A549 (cell line): ENCODE data around the gene PPP4R1. TPM values are rescaled to one million over a fixed set of nuclear protein-coding genes. Genes with fewer than 3 reads are reported as not detected.

ENCODE experiments used
- ATAC-seq, 2 experiments: fragments of 200-7000 bp in 1 of 2; fragments of >200 bp in 1 of 2; cut with Nextera tagmentation in 1 of 2; cut with Tn5 transposase in 1 of 2; 3 replicates each; pipeline versions ENCODE4 v1.8.0 to v1.9.1; 2018 to 2020; ENCODE audit warnings: mild to moderate bottlenecking in 1 of 2, moderate library complexity in 1 of 2
- CTCF ChIA-PET: fragments of 300-600 bp; sonication (Branson Sonifier 250); formaldehyde crosslinking; extraction: SDS; loops from one replicate; lab custom pipeline; 2021; ENCODE audit warnings: antibody characterized with exemption, inconsistent platforms; lab: Yijun Ruan, JAX
- POLR2A ChIA-PET: fragments of 350-600 bp; formaldehyde crosslinking; extraction: SDS; loops from one replicate; lab custom pipeline; 2021; ENCODE audit warnings: antibody characterized with exemption, inconsistent platforms; lab: Yijun Ruan, JAX
- DNase-seq, 2 experiments: peaks; one replicate each; pipeline versions ENCODE4 v3.0.0 to v3.0.0-alpha.2; 2011 to 2016; ENCODE audit warnings: low read depth in 1 of 2, low spot score in 1 of 2
- FAIRE-seq: peaks from 2 replicates; lab custom pipeline; 2011; peaks lifted over from hg19 to GRCh38; lab: Jason Lieb, UNC
- H3K27ac ChIP-seq, 2 experiments: fragments of >200 bp; sonication (Bioruptor Twin); formaldehyde crosslinking; 3 replicates each; pipeline ENCODE4 v1.5.1; 2016 to 2017
- H3K4me1 ChIP-seq: fragments of >200 bp; sonication (Bioruptor Twin); formaldehyde crosslinking; 3 replicates; pipeline ENCODE4 v1.6.1; 2016
- H3K4me2 ChIP-seq: fragments of >200 bp; sonication (Bioruptor Twin); formaldehyde crosslinking; 3 replicates; pipeline ENCODE4 v1.6.1; 2016
- H3K4me3 ChIP-seq: fragments of >200 bp; sonication (Bioruptor Twin); formaldehyde crosslinking; 3 replicates; pipeline ENCODE4 v1.5.1; 2016
- H3K9me3 ChIP-seq: fragments of >200 bp; sonication (Bioruptor Twin); formaldehyde crosslinking; 3 replicates; pipeline ENCODE4 v1.6.1; 2016
- CBX2 ChIP-seq: fragments of 200-600 bp; sonication (generic); IDR thresholded peaks from 2 replicates; pipeline ENCODE4 v1.6.1; 2016; ENCODE audit warnings: low read depth, mild to moderate bottlenecking, borderline replicate concordance
- CEBPB ChIP-seq, 2 experiments: fragments of >200 bp in 1 of 2; sonication (Bioruptor Twin) in 1 of 2; formaldehyde crosslinking in 1 of 2; IDR thresholded peaks; 2 replicates each; pipeline ENCODE4 v1.6.1; 2012 to 2016
- CHD2 ChIP-seq: fragments of 150-350 bp; IDR thresholded peaks from 2 replicates; pipeline ENCODE4 v1.6.1; 2014; ENCODE audit warnings: low read length; ENCODE audit not compliant: partially characterized antibody
- CHD4 ChIP-seq: fragments of 200-600 bp; sonication (generic); IDR thresholded peaks from 2 replicates; pipeline ENCODE4 v1.6.1; 2016; ENCODE audit warnings: antibody characterized with exemption, mild to moderate bottlenecking, borderline replicate concordance
- EHMT2 ChIP-seq: fragments of 200-600 bp; sonication (generic); IDR thresholded peaks from 2 replicates; pipeline ENCODE4 v1.6.1; 2016; ENCODE audit warnings: antibody characterized with exemption, low read depth, mild to moderate bottlenecking, moderate library complexity
- EP300 ChIP-seq, 2 experiments: fragments of >200 bp; sonication (Bioruptor Twin); formaldehyde crosslinking; IDR thresholded peaks; 2 replicates in 1 of 2; 3 replicates in 1 of 2; pipeline ENCODE4 v1.6.1; 2016 to 2017
- ESRRA ChIP-seq: fragments of 150-350 bp; IDR thresholded peaks from 2 replicates; pipeline ENCODE4 v1.6.1; 2014; ENCODE audit warnings: mild to moderate bottlenecking, low read length, borderline replicate concordance
- FOSL2 ChIP-seq, 2 experiments: fragments of 450-650 bp in 1 of 2; fragments of >200 bp in 1 of 2; sonication (Bioruptor Twin) in 1 of 2; formaldehyde crosslinking; IDR thresholded peaks; 2 replicates each; pipeline versions ENCODE4 v1.5.0 to v1.6.1; 2016 to 2020; ENCODE audit warnings: mild to moderate bottlenecking in 1 of 2, moderate library complexity in 1 of 2
- HDAC2 ChIP-seq: fragments of 200-600 bp; sonication (generic); IDR thresholded peaks from 2 replicates; pipeline ENCODE4 v1.6.1; 2016
- HOXB5 ChIP-seq: fragments of 250-450 bp; sonication (Bioruptor Pico); IDR thresholded peaks from 2 replicates; pipeline ENCODE4 v1.5.0; 2020; ENCODE audit warnings: mild to moderate bottlenecking, moderate library complexity
- KDM1A ChIP-seq: fragments of 200-600 bp; sonication (generic); IDR thresholded peaks from 2 replicates; pipeline ENCODE4 v1.6.1; 2016; ENCODE audit warnings: low read depth, mild to moderate bottlenecking
- MAFK ChIP-seq: fragments of 450-650 bp; IDR thresholded peaks from 2 replicates; pipeline ENCODE4 v1.6.1; 2014; ENCODE audit not compliant: partially characterized antibody
- MAX ChIP-seq: IDR thresholded peaks from 2 replicates; pipeline ENCODE4 v1.6.1; 2012
- MYC ChIP-seq: IDR thresholded peaks from 2 replicates; pipeline ENCODE4 v1.6.1; 2012; ENCODE audit warnings: mild to moderate bottlenecking, inconsistent platforms, low read length, improper control_type of control experiment, borderline replicate concordance
- PBX3 ChIP-seq: IDR thresholded peaks from 2 replicates; pipeline ENCODE4 v1.6.1; 2012
- PHF8 ChIP-seq: fragments of 200-600 bp; sonication (generic); IDR thresholded peaks from 2 replicates; pipeline ENCODE4 v1.6.1; 2016; ENCODE audit warnings: low read depth, mild to moderate bottlenecking, antibody characterized with exemption, moderate library complexity, borderline replicate concordance
- RAD21 ChIP-seq, 2 experiments: fragments of >200 bp in 1 of 2; sonication (Bioruptor Twin) in 1 of 2; formaldehyde crosslinking in 1 of 2; IDR thresholded peaks in 1 of 2; conservative IDR thresholded peaks in 1 of 2; 2 replicates in 1 of 2; 3 replicates in 1 of 2; pipeline ENCODE4 v1.6.1; 2012 to 2018; ENCODE audit warnings: inconsistent platforms in 1 of 2
- RARB ChIP-seq: fragments of 250-450 bp; sonication (Bioruptor Pico); IDR thresholded peaks from 2 replicates; pipeline ENCODE4 v1.8.0; 2021; ENCODE audit warnings: mild to moderate bottlenecking, moderate library complexity
- SREBF2 ChIP-seq: fragments of 450-650 bp; IDR thresholded peaks from 2 replicates; pipeline ENCODE4 v1.6.1; 2014; ENCODE audit warnings: mild to moderate bottlenecking, moderate library complexity
- ZC3H11A ChIP-seq: fragments of 450-650 bp; IDR thresholded peaks from 2 replicates; pipeline ENCODE4 v1.6.1; 2014; ENCODE audit warnings: antibody characterized with exemption, mild to moderate bottlenecking
- WGBS: methylation state at CpG from one replicate; pipeline ENCODE4 v1.1.6; 2017; ENCODE audit errors: missing lambda C conversion rate; 5-methylcytosine and 5-hydroxymethylcytosine counted together
- polyA plus RNA-seq, 4 experiments: library from polyadenylated mRNA; depleted of rRNA in 3 of 4; stranded (reverse); fragments of >200 nt; fragmentation: RNase III in 1 of 4; extraction: RNeasy Plus Mini Kit Qiagen cat#74134 plus additional on column Dnase treatment in 1 of 4; gene quantifications; 2 replicates in 3 of 4; 3 replicates in 1 of 4; pipeline ENCODE4 v1.2.3, GENCODE V29; 2011 to 2017
- TF ChIP-seq, protein P1 (sequence below): fragments of 150-350 bp; IDR thresholded peaks from 2 replicates; pipeline ENCODE4 v1.6.1; 2014; ENCODE audit warnings: low read depth, mild to moderate bottlenecking, low read length

Gene PPP4R1
- polyA plus RNA-seq, 2 of the 4 experiments (the other 2 are of a cell fraction), result 40.1 to 97.3 TPM

- Histone ChIP-seq H3K4me1 (peaks cover 31% of the 10 kb centered on the region), H3K4me3 (no peak overlapping the region), H3K9me3 (no peaks in the 10 kb centered on the region), H3K27ac (peak overlapping the region; percentile 6 to 51; a peak in 3 of 6 replicates), H3K4me2 (peak overlapping the region; percentile 22; the same call in 2 of the 3 replicates)
- peak; percentile 61 to 77 for ATAC-seq
- ChIA-PET POLR2A (no interaction called here), CTCF (interaction anchor here (1.0 to 1.8 kb wide), 2 partner anchors 46 to 52 kb away, joined by 3 to 4 read pairs; no protein-coding TSS in a partner anchor)
- WGBS, result 40% methylated on average over 3 of the region's 3 CpGs
- FAIRE-seq, result no peak
- TF ChIP-seq ESRRA (no peak), FOSL2 (IDR thresholded peaks at IDR 0.05) (no peak), FOSL2 (CRISPR knock-in tag; IDR thresholded peaks at IDR 0.05) (peak; percentile 58), HOXB5 (CRISPR knock-in tag) (no peak), PBX3 (no peak)
- DNase-seq, result no peak
Observed at GRCh38 chr18:9627642-9628041, 13.3 kb upstream of the PPP4R1 start.

DNA sequence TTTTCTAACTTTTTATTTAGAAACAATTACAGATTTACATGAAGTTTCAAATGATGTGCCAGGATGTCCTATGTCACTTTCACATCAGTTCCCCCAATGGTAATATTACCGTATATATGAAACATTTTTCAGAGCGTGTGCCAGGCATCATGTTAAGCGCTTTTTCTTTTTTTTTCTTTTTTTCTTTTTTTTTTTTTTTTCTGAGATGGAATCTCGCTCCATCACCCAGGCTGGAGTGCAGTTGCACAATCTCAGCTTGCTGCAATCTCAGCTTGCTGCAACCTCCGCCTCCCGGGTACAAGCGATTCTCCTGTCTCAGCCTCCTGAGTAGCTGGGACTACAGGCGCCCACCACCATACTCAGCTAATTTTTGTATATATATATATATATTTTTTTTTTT lies 5.6 kb upstream of the PPP4R1 start:
- POLR2A ChIA-PET, result interaction anchor here (0.6 kb wide), 1 partner anchor 219 kb away, joined by 3 read pairs; no protein-coding TSS in a partner anchor
- FAIRE-seq, result no peak

GRCh38 chr18:9619545-9619944 lies 5.2 kb upstream of the PPP4R1 start:
- 10% methylated on average over 1 of the region's 1 CpG for WGBS
- H3K4me1 ChIP-seq, result peaks cover 32% of the 10 kb centered on the region
- peak overlapping the region; percentile 49 to 73; a peak in 5 of 6 replicates for H3K27ac ChIP-seq
- ChIA-PET POLR2A (no interaction called here), CTCF (interaction anchor here (1.4 to 1.5 kb wide), 2 partner anchors 42 to 53 kb away, joined by 3 to 8 read pairs; no protein-coding TSS in a partner anchor)
- no peak for TF ChIP-seq KDM1A
- no peak for TF ChIP-seq MAX
- no peak for TF ChIP-seq EP300 (IDR thresholded peaks at IDR 0.05)
- no peak for TF ChIP-seq MYC
- TF ChIP-seq RAD21 (conservative IDR thresholded peaks at IDR 0.05 in 1 of 2, IDR thresholded peaks at IDR 0.05 in 1 of 2), result no peak
- TF ChIP-seq RARB (CRISPR knock-in tag), result no peak
- no peak for TF ChIP-seq CHD4
- no peak for TF ChIP-seq CBX2
- no peak for TF ChIP-seq ZC3H11A
- TF ChIP-seq PHF8, result no peak
- no peak for TF ChIP-seq SREBF2
- no peak for TF ChIP-seq EHMT2
- no peak for TF ChIP-seq HDAC2
- TF ChIP-seq, protein P1, sequence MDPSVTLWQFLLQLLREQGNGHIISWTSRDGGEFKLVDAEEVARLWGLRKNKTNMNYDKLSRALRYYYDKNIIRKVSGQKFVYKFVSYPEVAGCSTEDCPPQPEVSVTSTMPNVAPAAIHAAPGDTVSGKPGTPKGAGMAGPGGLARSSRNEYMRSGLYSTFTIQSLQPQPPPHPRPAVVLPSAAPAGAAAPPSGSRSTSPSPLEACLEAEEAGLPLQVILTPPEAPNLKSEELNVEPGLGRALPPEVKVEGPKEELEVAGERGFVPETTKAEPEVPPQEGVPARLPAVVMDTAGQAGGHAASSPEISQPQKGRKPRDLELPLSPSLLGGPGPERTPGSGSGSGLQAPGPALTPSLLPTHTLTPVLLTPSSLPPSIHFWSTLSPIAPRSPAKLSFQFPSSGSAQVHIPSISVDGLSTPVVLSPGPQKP, result no peak
- no peak for TF ChIP-seq PBX3
- no peak for TF ChIP-seq CHD2
- DNase-seq, result no peak
- ATAC-seq, result peak in 1 of 2 experiments; percentile 14; a peak in 4 of 6 replicates
- H3K4me2 ChIP-seq, result peak overlapping the region; percentile 50
- no peak overlapping the region for H3K4me3 ChIP-seq
- no peak for FAIRE-seq
- H3K9me3 ChIP-seq, result no peaks in the 10 kb centered on the region

More for the DNA sequence above, 5.6 kb upstream of the PPP4R1 start:
- peaks cover 32% of the 10 kb centered on the region for H3K4me1 ChIP-seq
- no peak overlapping the region for H3K4me3 ChIP-seq
- H3K4me2 ChIP-seq, result peak overlapping the region; percentile 50
- peak overlapping the region; percentile 49 to 73; a peak in 5 of 6 replicates for H3K27ac ChIP-seq
- no peaks in the 10 kb centered on the region for H3K9me3 ChIP-seq
- 62% methylated on average over 7 of the region's 8 CpGs for WGBS
- CTCF ChIA-PET, result interaction anchor here (1.4 kb wide), 1 partner anchor 53 kb away, joined by 8 read pairs; no protein-coding TSS in a partner anchor
- ATAC-seq (no peak), DNase-seq (no peak)
- TF ChIP-seq CEBPB (IDR thresholded peaks at IDR 0.05), result peak in 1 of 2 experiments; percentile 57; a peak in 2 of 4 replicates
- no peak for TF ChIP-seq MAFK
- TF ChIP-seq, all 56 proteins: peak for 1
